Naive thymus-derived CD4-positive, alpha-beta T cell (primary cell): ENCODE data around the gene FGFRL1. TPM values are rescaled to one million over a fixed set of nuclear protein-coding genes. Genes with fewer than 3 reads are reported as not detected.
A peak's percentile ranks its signal among the peaks of the same experiment; 100 is the strongest.

Source experiments
- ATAC-seq: fragments of 150-1000 bp; cut with Tn5 transposase; 2 replicates; pipeline ENCODE4 v1.10.0; 2021; ENCODE audit warnings: mild to moderate bottlenecking, moderate library complexity
- CTCF ChIA-PET: fragments of 350-600 bp; sonication (Branson Sonifier 250); formaldehyde crosslinking; loops from one replicate; lab custom pipeline; 2021; ENCODE audit warnings: antibody characterized with exemption; lab: Charles Lee
- POLR2A ChIA-PET: fragments of 350-600 bp; sonication (Branson Sonifier 250); formaldehyde crosslinking; loops from one replicate; lab custom pipeline; 2021; ENCODE audit warnings: antibody characterized with exemption, inconsistent platforms; lab: Charles Lee
- DNase-seq, 9 donors: peaks; one replicate each; pipeline versions ENCODE4 v3.0.0 to v3.0.0-alpha.2; 2020 to 2022; ENCODE audit warnings: mixed read lengths in 1 of 9
- H3K27ac ChIP-seq: one replicate; pipeline ENCODE4 v1.7.0; 2013; ENCODE audit warnings: mild to moderate bottlenecking, low read depth, low read length, moderate library complexity
- H3K27me3 ChIP-seq, 2 donors: one replicate each; pipeline ENCODE4 v1.7.0; 2013; ENCODE audit warnings: low read length in 2 of 2, mild to moderate bottlenecking in 2 of 2, moderate library complexity in 2 of 2; ENCODE audit not compliant: control insufficient read depth in 2 of 2, insufficient read depth in 2 of 2
- H3K36me3 ChIP-seq, 3 experiments: 1 replicate in 2 of 3; 2 replicates in 1 of 3; pipeline ENCODE4 v1.7.0; 2013; ENCODE audit warnings: low read length in 3 of 3, mild to moderate bottlenecking in 3 of 3, moderate library complexity in 1 of 3; ENCODE audit not compliant: insufficient read depth in 3 of 3, control insufficient read depth in 2 of 3
- H3K4me1 ChIP-seq, 2 donors: one replicate each; pipeline ENCODE4 v1.7.0; 2013; ENCODE audit warnings: low read length in 2 of 2, mild to moderate bottlenecking in 2 of 2, moderate library complexity in 1 of 2; ENCODE audit not compliant: control insufficient read depth in 2 of 2, insufficient read depth in 2 of 2
- H3K4me3 ChIP-seq: 2 replicates; pipeline ENCODE4 v1.7.0; 2013; ENCODE audit warnings: mild to moderate bottlenecking, low read length
- H3K9me3 ChIP-seq, 3 experiments: 1 replicate in 2 of 3; 2 replicates in 1 of 3; pipeline ENCODE4 v1.7.0; 2013; ENCODE audit warnings: low read length in 3 of 3; ENCODE audit not compliant: control insufficient read depth in 2 of 3
- H3K27ac Mint-ChIP-seq, 9 donors: one replicate each; pipeline ENCODE4 v1.8.0; 2020 to 2022; ENCODE audit warnings: mixed read lengths in 9 of 9, mild to moderate bottlenecking in 8 of 9, moderate library complexity in 5 of 9, inconsistent platforms in 2 of 9
- H3K27me3 Mint-ChIP-seq, 5 donors: one replicate each; pipeline ENCODE4 v1.8.0; 2021 to 2022; ENCODE audit warnings: mixed read lengths in 5 of 5, mild to moderate bottlenecking in 1 of 5
- H3K36me3 Mint-ChIP-seq, 5 donors: one replicate each; pipeline ENCODE4 v1.8.0; 2020 to 2022; ENCODE audit warnings: mixed read lengths in 5 of 5, mild to moderate bottlenecking in 3 of 5, inconsistent platforms in 1 of 5
- H3K4me1 Mint-ChIP-seq, 7 donors: one replicate each; pipeline ENCODE4 v1.8.0; 2020 to 2022; ENCODE audit warnings: mixed read lengths in 7 of 7, mild to moderate bottlenecking in 3 of 7, inconsistent platforms in 1 of 7
- H3K4me3 Mint-ChIP-seq, 10 donors: one replicate each; pipeline ENCODE4 v1.8.0; 2020 to 2022; ENCODE audit warnings: mild to moderate bottlenecking in 10 of 10, mixed read lengths in 10 of 10, moderate library complexity in 6 of 10, inconsistent platforms in 2 of 10
- H3K9me3 Mint-ChIP-seq, 11 donors: one replicate each; pipeline ENCODE4 v1.8.0; 2020 to 2022; ENCODE audit warnings: mixed read lengths in 11 of 11, mild to moderate bottlenecking in 4 of 11, inconsistent platforms in 1 of 11, moderate library complexity in 1 of 11
- intact Hi-C, 2 donors: fragments of 100-400 bp; cut with micrococcal nuclease; formaldehyde crosslinking; loops; one replicate each; pipeline ENCODE4 v1.15.1; 2023
- polyA plus RNA-seq, 2 donors: library from polyadenylated mRNA; unstranded; fragments of 300-500 nt; fragmentation: Illumina TruSeq; gene quantifications; one replicate each; pipeline ENCODE4 v1.2.3, GENCODE V29; 2021
- total RNA-seq, 6 experiments: library from RNA in 5 of 6; stranded (reverse) in 5 of 6; gene quantifications; 1 replicate in 5 of 6; 2 replicates in 1 of 6; pipeline ENCODE4 v1.2.3 and lab custom pipeline; 2021 to 2026

The FGFRL1 gene
- total and polyA plus RNA-seq, 7 experiments from 2014 or later, result 0.45 to 28.1 (median 17.7) TPM

GRCh38 chr4:970046-970745 is 41.2 kb upstream of the FGFRL1 start:
- no peaks in the 10 kb centered on the region for H3K9me3 Mint-ChIP-seq
- H3K27ac Mint-ChIP-seq, result peak overlapping the region in 1 of 9 donors; percentile 41
- H3K36me3 ChIP-seq, result peaks cover 0 to 17% (median 0%) of the 10 kb centered on the region in 3 experiments
- H3K27me3 ChIP-seq, result no peaks in the 10 kb centered on the region
- H3K27me3 Mint-ChIP-seq, result no peaks in the 10 kb centered on the region
- POLR2A ChIA-PET, result no interaction called here
- intact Hi-C loops, result loop anchor here in 1 of 2 donors (5.0 kb wide), 1 partner anchor 87 kb away; no protein-coding TSS in a partner anchor
- CTCF ChIA-PET, result interaction anchor here (0.6 kb wide), 1 partner anchor 884 kb away, joined by 4 read pairs; no protein-coding TSS in a partner anchor
- peaks cover 13 to 26% of the 10 kb centered on the region in 2 donors for H3K4me1 ChIP-seq
- no peaks in the 10 kb centered on the region for H3K9me3 ChIP-seq
- peaks cover 0 to 17% (median 8%) of the 10 kb centered on the region in 7 donors for H3K4me1 Mint-ChIP-seq
- H3K36me3 Mint-ChIP-seq, result peaks cover 0 to 4% (median 0%) of the 10 kb centered on the region in 5 donors
- H3K4me3 Mint-ChIP-seq, result peak overlapping the region in 6 of 10 donors; percentile 14 to 75 (median 43)
- no peak overlapping the region for H3K4me3 ChIP-seq
- peak; percentile 36 for ATAC-seq
- no peak overlapping the region for H3K27ac ChIP-seq
- no peak for DNase-seq

GRCh38 chr4:970854-971520 is 40.4 kb upstream of the FGFRL1 start:
- ATAC-seq (no peak), DNase-seq (no peak)
- Histone ChIP-seq H3K27ac (no peak overlapping the region), H3K27me3 (no peaks in the 10 kb centered on the region), H3K4me3 (no peak overlapping the region), H3K4me1 (peaks cover 13 to 26% of the 10 kb centered on the region in 2 donors), H3K36me3 (peaks cover 0 to 9% (median 0%) of the 10 kb centered on the region in 3 experiments), H3K9me3 (no peaks in the 10 kb centered on the region)
- POLR2A ChIA-PET, result interaction anchor here (0.7 kb wide), 1 partner anchor 8 kb away, joined by 3 read pairs; no protein-coding TSS in a partner anchor
- CTCF ChIA-PET, result interaction anchor here (0.7 to 1.0 kb wide), 2 partner anchors 106 to 228 kb away, joined by 3 read pairs; no protein-coding TSS in a partner anchor
- peak overlapping the region in 8 of 10 donors; percentile 3 to 75 (median 32) for H3K4me3 Mint-ChIP-seq
- H3K27ac Mint-ChIP-seq, result peak overlapping the region in 1 of 9 donors; percentile 41
- intact Hi-C loops, result loop anchor here in 1 of 2 donors (5.0 kb wide), 1 partner anchor 86 kb away; no protein-coding TSS in a partner anchor
- peaks cover 0 to 17% (median 8%) of the 10 kb centered on the region in 7 donors for H3K4me1 Mint-ChIP-seq
- H3K36me3 Mint-ChIP-seq, result peaks cover 0 to 4% (median 0%) of the 10 kb centered on the region in 5 donors
- no peaks in the 10 kb centered on the region for H3K27me3 Mint-ChIP-seq
- no peaks in the 10 kb centered on the region for H3K9me3 Mint-ChIP-seq

- H3K27ac ChIP-seq, result no peak overlapping the region
- CTCF ChIA-PET, result interaction anchor here (0.7 to 1.0 kb wide), 2 partner anchors 106 to 229 kb away, joined by 3 read pairs; no protein-coding TSS in a partner anchor
These were observed 39.5 kb upstream of the FGFRL1 start for GRCh38 chr4:971666-972500.

GRCh38 chr4:972651-973424 is 38.6 kb upstream of the FGFRL1 start:
- ATAC-seq (peak; percentile 51), DNase-seq (peak; percentile 45 to 66 (median 57))
- ChIA-PET CTCF (no interaction called here), POLR2A (interaction anchor here (0.5 to 1.1 kb wide), 2 partner anchors 191 to 195 kb away, joined by 3 to 5 read pairs; no protein-coding TSS in a partner anchor)
- Mint-ChIP-seq H3K27me3 (no peaks in the 10 kb centered on the region), H3K36me3 (peaks cover 0 to 4% (median 0%) of the 10 kb centered on the region in 5 donors), H3K9me3 (no peaks in the 10 kb centered on the region), H3K4me1 (peaks cover 0 to 17% (median 11%) of the 10 kb centered on the region in 7 donors), H3K27ac (no peak overlapping the region), H3K4me3 (peak overlapping the region; percentile 19 to 75 (median 56))
- Histone ChIP-seq H3K27ac (peak overlapping the region; percentile 72), H3K36me3 (no peaks in the 10 kb centered on the region), H3K4me1 (peaks cover 13 to 26% of the 10 kb centered on the region in 2 donors), H3K9me3 (no peaks in the 10 kb centered on the region), H3K27me3 (no peaks in the 10 kb centered on the region), H3K4me3 (peak overlapping the region; percentile 56)
- intact Hi-C loops, result loop anchor here (1.0 to 5.0 kb wide), 12 partner anchors 13 to 608 kb away; partner anchors contain the start of genes GAK (in 2 of the 2), TMEM175 (in 2 of the 2), ATP5ME (in 1 of the 2) and IDUA (in 1 of the 2)

More at GRCh38 chr4:971666-972500, 39.5 kb upstream of the FGFRL1 start:
- POLR2A ChIA-PET, result interaction anchor here (0.5 to 1.1 kb wide), 3 partner anchors 9 to 194 kb away, joined by 3 to 5 read pairs (median 3); no protein-coding TSS in a partner anchor
- Histone ChIP-seq H3K9me3 (no peaks in the 10 kb centered on the region), H3K27me3 (no peaks in the 10 kb centered on the region), H3K36me3 (peaks cover 0 to under 1% (median 0%) of the 10 kb centered on the region in 3 experiments), H3K4me1 (peaks cover 13 to 26% of the 10 kb centered on the region in 2 donors), H3K4me3 (peak overlapping the region; percentile 56)
- H3K27me3 Mint-ChIP-seq, result no peaks in the 10 kb centered on the region
- intact Hi-C loops, result loop anchor here in 1 of 2 donors (2.0 to 5.0 kb wide), 3 partner anchors 85 to 609 kb away; no protein-coding TSS in a partner anchor
- H3K36me3 Mint-ChIP-seq, result peaks cover 0 to 4% (median 0%) of the 10 kb centered on the region in 5 donors
- DNase-seq (no peak), ATAC-seq (no peak)
- peaks cover 0 to 17% (median 11%) of the 10 kb centered on the region in 7 donors for H3K4me1 Mint-ChIP-seq
- no peak overlapping the region for H3K27ac Mint-ChIP-seq
- no peaks in the 10 kb centered on the region for H3K9me3 Mint-ChIP-seq
- peak overlapping the region in 8 of 10 donors; percentile 3 to 75 (median 56) for H3K4me3 Mint-ChIP-seq

GRCh38 chr4:973431-974397 is 37.7 kb upstream of the FGFRL1 start, which contains the start of gene DGKQ:
DGKQ (minus strand) TSS chr4:973569; CDS start chr4:973482, 87 bp downstream.
- CTCF ChIA-PET, result no interaction called here
- H3K27ac Mint-ChIP-seq, result no peak within 1 kb of the TSS

More at GRCh38 chr4:973431-974397, 37.7 kb upstream of the FGFRL1 start, which contains the start of gene DGKQ:
- H3K9me3 ChIP-seq, result no peaks in the 10 kb centered on the region
- H3K36me3 Mint-ChIP-seq, result peaks cover 0 to 4% (median 0%) of the 10 kb centered on the region in 5 donors
- ATAC-seq, result peak; percentile 96
- peak within 1 kb of the TSS; percentile 19 to 75 (median 56) for H3K4me3 Mint-ChIP-seq
- H3K4me3 ChIP-seq, result peak within 1 kb of the TSS; percentile 56
- H3K4me1 ChIP-seq, result peaks cover 13 to 26% of the 10 kb centered on the region in 2 donors
- H3K27me3 Mint-ChIP-seq, result no peaks in the 10 kb centered on the region
- no peaks in the 10 kb centered on the region for H3K27me3 ChIP-seq
- peak within 1 kb of the TSS; percentile 72 for H3K27ac ChIP-seq
- intact Hi-C loops, result loop anchor here (1.0 to 5.0 kb wide), 12 partner anchors 13 to 607 kb away; partner anchors contain the start of genes GAK (in 2 of the 2), TMEM175 (in 2 of the 2), ATP5ME (in 1 of the 2) and IDUA (in 1 of the 2)
- H3K9me3 Mint-ChIP-seq, result no peaks in the 10 kb centered on the region
- peak; percentile 68 to 93 (median 83) for DNase-seq
- peaks cover 0 to 17% (median 10%) of the 10 kb centered on the region in 7 donors for H3K4me1 Mint-ChIP-seq
- H3K36me3 ChIP-seq, result no peaks in the 10 kb centered on the region
- POLR2A ChIA-PET, result no interaction called here
